GM12892 (cell line): Measurements from ENCODE around the gene CNOT11.

Experiments
- POLR2A ChIP-seq: IDR thresholded peaks from 2 replicates; pipeline ENCODE4 v1.6.1; 2011; ENCODE audit warnings: low read depth, low read length, control low read depth
- POLR2AphosphoS5 ChIP-seq: IDR thresholded peaks from 2 replicates; pipeline ENCODE4 v1.6.1; 2011; ENCODE audit warnings: low read depth, low read length, control low read depth
- TAF1 ChIP-seq: IDR thresholded peaks from 2 replicates; pipeline ENCODE4 v1.6.1; 2011; ENCODE audit warnings: low read depth, mild to moderate bottlenecking, control low read depth, low read length, borderline replicate concordance

DNA sequence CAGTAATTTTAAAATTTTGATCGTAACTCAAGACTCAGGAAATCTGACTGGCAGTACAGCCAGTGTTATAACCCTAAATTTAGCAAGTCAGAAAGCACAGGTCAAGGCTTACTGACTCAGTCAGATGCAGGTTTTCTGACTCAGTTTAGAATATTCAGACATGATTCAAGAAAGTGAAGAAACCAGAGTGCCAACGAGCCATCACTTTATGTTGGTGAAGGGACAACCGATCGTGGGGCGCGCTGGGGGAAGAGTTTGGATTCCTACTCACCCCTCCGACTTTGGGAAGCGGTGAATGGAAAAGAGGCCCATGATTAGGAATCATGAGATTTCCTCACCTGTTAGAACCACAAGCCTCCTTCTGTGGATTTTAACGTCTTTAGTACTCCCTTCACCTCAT, 54.8 kb downstream of the CNOT11 start:
- TF ChIP-seq POLR2A: no peak
- TF ChIP-seq POLR2AphosphoS5: no peak
- TF ChIP-seq TAF1: no peak
